ENCODE results near the gene PCLAF. TPM values are rescaled to one million over a fixed set of nuclear protein-coding genes. Genes with fewer than 3 reads are reported as not detected.

The PCLAF gene

Small RNA genes within 50 kb of the gene (small RNA-seq; reads per million reads assigned to genes)
- not detected for gene RF00554

Data from skeletal muscle satellite cell (primary cell).